GM23338 (cell line): ENCODE measurements around the gene TBX18. TPM values are rescaled to one million over a fixed set of nuclear protein-coding genes. Genes with fewer than 3 reads are reported as not detected.

Experiments used
- ATAC-seq: fragments of 200-7000 bp; cut with Tn5 transposase; 3 replicates; pipeline ENCODE4 v1.9.1; 2020
- DNase-seq: peaks from one replicate; pipeline ENCODE4 v3.0.0-alpha.2; 2015; ENCODE audit warnings: low spot score
- H2AFZ ChIP-seq: fragments of 200-600 bp; sonication (generic); 2 replicates; pipeline ENCODE4 v1.8.0; 2016; ENCODE audit warnings: antibody characterized with exemption, mild to moderate bottlenecking, moderate library complexity
- H3F3A ChIP-seq: fragments of 200-600 bp; sonication (generic); replicated peaks from 2 replicates; pipeline ENCODE4 v1.8.0; 2017; ENCODE audit warnings: antibody characterized with exemption, mixed run types, low read depth
- H3K27ac ChIP-seq: fragments of 200-600 bp; sonication (generic); 2 replicates; pipeline ENCODE4 v1.6.1; 2016; ENCODE audit warnings: low read depth
- H3K27me3 ChIP-seq: fragments of 200-600 bp; sonication (generic); 2 replicates; pipeline ENCODE4 v1.8.0; 2016; ENCODE audit warnings: mild to moderate bottlenecking, mixed run types, moderate library complexity; ENCODE audit not compliant: insufficient read depth
- H3K36me3 ChIP-seq: fragments of 200-600 bp; sonication (generic); 2 replicates; pipeline ENCODE4 v1.8.0; 2016; ENCODE audit warnings: mild to moderate bottlenecking; ENCODE audit not compliant: insufficient read depth
- H3K4me1 ChIP-seq: fragments of 200-600 bp; sonication (generic); 2 replicates; pipeline ENCODE4 v1.8.0; 2016; ENCODE audit warnings: mild to moderate bottlenecking, moderate library complexity; ENCODE audit not compliant: insufficient read depth
- H3K4me2 ChIP-seq: fragments of 200-600 bp; sonication (generic); 2 replicates; pipeline ENCODE4 v1.7.1; 2017; ENCODE audit warnings: mixed run types
- H3K4me3 ChIP-seq: fragments of 200-600 bp; sonication (generic); 2 replicates; pipeline ENCODE4 v1.6.1; 2016; ENCODE audit warnings: mixed run types
- H3K79me2 ChIP-seq: fragments of 200-600 bp; sonication (generic); replicated peaks from 2 replicates; pipeline ENCODE4 v1.8.0; 2017; ENCODE audit warnings: mild to moderate bottlenecking; ENCODE audit not compliant: insufficient read depth
- H3K9me2 ChIP-seq: fragments of 200-600 bp; sonication (generic); 2 replicates; pipeline ENCODE4 v1.8.0; 2017; ENCODE audit not compliant: insufficient read depth
- H4K20me1 ChIP-seq: fragments of 200-600 bp; sonication (generic); replicated peaks from 2 replicates; pipeline ENCODE4 v1.8.0; 2017; ENCODE audit warnings: mild to moderate bottlenecking; ENCODE audit not compliant: insufficient read depth
- H3K27ac Mint-ChIP-seq: 2 replicates; pipeline ENCODE4 v1.8.0; 2020; ENCODE audit warnings: inconsistent platforms, mild to moderate bottlenecking, moderate library complexity, mixed read lengths
- H3K27me3 Mint-ChIP-seq: 3 replicates; pipeline ENCODE4 v1.8.0; 2022; ENCODE audit warnings: low read depth, mild to moderate bottlenecking, moderate library complexity, mixed read lengths, inconsistent platforms; ENCODE audit not compliant: insufficient read depth, poor library complexity
- H3K36me3 Mint-ChIP-seq: 3 replicates; pipeline ENCODE4 v1.8.0; 2021; ENCODE audit warnings: low read depth, mild to moderate bottlenecking, inconsistent platforms, moderate library complexity, mixed read lengths
- H3K4me1 Mint-ChIP-seq: 3 replicates; pipeline ENCODE4 v1.8.0; 2020; ENCODE audit warnings: mild to moderate bottlenecking, inconsistent platforms, mixed read lengths
- H3K4me3 Mint-ChIP-seq: 3 replicates; pipeline ENCODE4 v1.8.0; 2021; ENCODE audit warnings: moderate library complexity, mild to moderate bottlenecking, inconsistent platforms, mixed read lengths
- H3K9me3 Mint-ChIP-seq: 3 replicates; pipeline ENCODE4 v1.8.0; 2020; ENCODE audit warnings: moderate library complexity, mild to moderate bottlenecking, inconsistent platforms, mixed read lengths
- CREB1 ChIP-seq: fragments of 250-450 bp; sonication (Bioruptor Pico); IDR thresholded peaks from 2 replicates; pipeline ENCODE4 v1.5.0; 2020; ENCODE audit warnings: low read depth, mild to moderate bottlenecking, moderate library complexity
- CTCF ChIP-seq, 2 experiments: fragments of 200-600 bp in 1 of 2; sonication (generic) in 1 of 2; conservative IDR thresholded peaks; 2 replicates each; pipeline versions ENCODE4 v1.5.1 to v1.6.1; 2016 to 2017; ENCODE audit warnings: antibody characterized with exemption in 2 of 2, low read depth in 2 of 2, mild to moderate bottlenecking in 2 of 2, moderate library complexity in 1 of 2
- EZH2 ChIP-seq: fragments of 200-600 bp; sonication (generic); IDR thresholded peaks from one replicate; pipeline ENCODE4 v1.8.0; 2017; ENCODE audit warnings: antibody characterized with exemption, mild to moderate bottlenecking, low read depth; ENCODE audit not compliant: unreplicated experiment
- REST ChIP-seq: IDR thresholded peaks from one replicate; pipeline ENCODE4 v1.6.1; 2018; ENCODE audit warnings: antibody characterized with exemption; ENCODE audit not compliant: unreplicated experiment
- STAT1 ChIP-seq: IDR thresholded peaks from one replicate; pipeline ENCODE4 v1.6.1; 2016; ENCODE audit warnings: antibody characterized with exemption; ENCODE audit not compliant: unreplicated experiment
- ZNF114 ChIP-seq: fragments of 250-450 bp; sonication (Bioruptor Pico); IDR thresholded peaks from 2 replicates; pipeline ENCODE4 v1.5.0; 2020; ENCODE audit warnings: mild to moderate bottlenecking, moderate library complexity
- polyA plus RNA-seq: library from polyadenylated mRNA; unstranded; fragments of >200 nt; fragmentation: Nextera tagmentation; extraction: Ambion mirVana; gene quantifications from 2 replicates; pipeline ENCODE4 v1.2.1, GENCODE V29; 2016
- total RNA-seq: library from RNA; depleted of rRNA; stranded (reverse); fragments of >200 nt; shearing (Covaris generic); gene quantifications from 2 replicates; pipeline ENCODE4 v1.2.3, GENCODE V29; 2014

The TBX18 gene
- total and polyA plus RNA-seq, 2 experiments from 2014 or later = 0.03 TPM; not detected in 1

GRCh38 chr6:84762220-84763002 is 2.0 kb downstream of the TBX18 start:
- ATAC-seq (peak; percentile 4), DNase-seq (peak; percentile 67)
- Histone ChIP-seq H4K20me1 (peaks cover 13% of the 10 kb centered on the region), H3K27ac (no peak overlapping the region), H3K4me1 (peaks cover 19% of the 10 kb centered on the region; the same call in 1 of the 2 replicates), H3K9me2 (no peaks in the 10 kb centered on the region), H2AFZ (peak overlapping the region; percentile 96), H3K4me3 (peak overlapping the region; percentile 82), H3F3A (peaks cover 10% of the 10 kb centered on the region), H3K36me3 (no peaks in the 10 kb centered on the region), H3K4me2 (peak overlapping the region; percentile 80), H3K79me2 (no peaks in the 10 kb centered on the region), H3K27me3 (peaks cover 89% of the 10 kb centered on the region)
- Mint-ChIP-seq H3K4me3 (peak overlapping the region; percentile 84), H3K27ac (no peak overlapping the region), H3K27me3 (peaks cover 75% of the 10 kb centered on the region), H3K9me3 (no peaks in the 10 kb centered on the region; the same call in 1 of the 3 replicates), H3K36me3 (no peaks in the 10 kb centered on the region; the same call in 2 of the 3 replicates), H3K4me1 (peaks cover 20% of the 10 kb centered on the region)
- peak; percentile 16 to 18; a peak in 2 of 4 replicates for TF ChIP-seq CTCF (conservative IDR thresholded peaks at IDR 0.05; ENCODE audit: low read depth in 2 of 2)
- peak; percentile 74 for TF ChIP-seq EZH2
- TF ChIP-seq ZNF114 (CRISPR knock-in tag) = no peak

- Mint-ChIP-seq H3K4me3 (no peak overlapping the region), H3K36me3 (no peaks in the 10 kb centered on the region), H3K9me3 (no peaks in the 10 kb centered on the region; the same call in 2 of the 3 replicates), H3K27me3 (peaks cover 39% of the 10 kb centered on the region), H3K27ac (no peak overlapping the region), H3K4me1 (peaks cover 7% of the 10 kb centered on the region)
- Histone ChIP-seq H3K27me3 (peaks cover 51% of the 10 kb centered on the region), H3K4me1 (no peaks in the 10 kb centered on the region), H3K36me3 (no peaks in the 10 kb centered on the region), H3K4me2 (no peak overlapping the region), H3K9me2 (no peaks in the 10 kb centered on the region), H3K4me3 (no peak overlapping the region), H2AFZ (no peak overlapping the region), H4K20me1 (peaks cover 9% of the 10 kb centered on the region; the same call in 1 of the 2 replicates), H3K27ac (no peak overlapping the region), H3K79me2 (no peaks in the 10 kb centered on the region), H3F3A (no peaks in the 10 kb centered on the region)
- ATAC-seq (no peak), DNase-seq (no peak)
- TF ChIP-seq STAT1 (no peak), CREB1 (CRISPR knock-in tag) (no peak), ZNF114 (CRISPR knock-in tag) (no peak), EZH2 (no peak), REST (no peak)
Observed at GRCh38 chr6:84758486-84758885, 5.9 kb downstream of the TBX18 start.
